ENCODE measurements around the gene EIF3F.

DNA sequence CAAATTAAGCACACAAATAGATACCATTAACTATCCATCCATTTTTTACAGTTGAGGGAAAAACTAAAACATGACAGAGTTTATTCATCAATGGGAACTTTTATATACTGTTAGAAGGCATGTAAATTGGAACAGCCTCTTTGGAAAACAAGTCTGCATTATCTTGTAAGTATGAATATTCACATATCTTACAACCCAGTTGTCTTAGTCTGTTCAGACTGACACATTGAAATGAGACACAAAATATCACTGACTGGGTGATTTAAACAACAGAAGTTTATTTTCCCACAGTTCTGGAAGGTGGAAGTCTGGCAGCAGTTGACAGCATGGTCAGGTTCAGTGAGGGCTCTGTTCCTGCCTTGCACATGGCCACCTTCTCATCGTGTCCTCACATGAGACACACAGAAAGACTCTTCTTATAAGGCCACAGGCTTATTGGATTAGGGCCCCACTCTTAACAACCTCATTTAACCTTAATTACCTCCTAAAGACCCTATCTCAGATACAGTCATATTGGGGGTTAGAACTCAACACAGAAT is 5.4 kb upstream of the EIF3F start:
- TF ChIP-seq, protein P1, sequence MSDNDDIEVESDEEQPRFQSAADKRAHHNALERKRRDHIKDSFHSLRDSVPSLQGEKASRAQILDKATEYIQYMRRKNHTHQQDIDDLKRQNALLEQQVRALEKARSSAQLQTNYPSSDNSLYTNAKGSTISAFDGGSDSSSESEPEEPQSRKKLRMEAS (IDR thresholded peaks at IDR 0.05; ENCODE audit: insufficient read depth, insufficient read length), result no peak
- TF ChIP-seq CTCF (IDR thresholded peaks at IDR 0.05; ENCODE audit: extremely low read depth in 1 of 2, insufficient read depth in 1 of 2, low read depth in 1 of 2, low read length in 2 of 2), result no peak
- no peak for TF ChIP-seq POLR2A (IDR thresholded peaks at IDR 0.05; ENCODE audit: low read depth, low read length)
- no peak for TF ChIP-seq POLR2AphosphoS5 (IDR thresholded peaks at IDR 0.05; ENCODE audit: insufficient read depth, low read depth, low read length)
- no peak for TF ChIP-seq EZH2 (IDR thresholded peaks at IDR 0.05; ENCODE audit: borderline replicate concordance, low read depth, low read length, severe bottlenecking)
- TF ChIP-seq MYC (IDR thresholded peaks at IDR 0.05; ENCODE audit: low read depth, low read length), result no peak
- TF ChIP-seq GATA2 (IDR thresholded peaks at IDR 0.05; ENCODE audit: insufficient read depth, insufficient read length, low read depth, low read length), result no peak
